HCT116 (cell line): ENCODE measurements around the gene RGS7. TPM values are rescaled to one million over a fixed set of nuclear protein-coding genes. Genes with fewer than 3 reads are reported as not detected.

Experiments
- ATAC-seq: fragments of 200-7000 bp; cut with Tn5 transposase; 2 replicates; pipeline ENCODE4 v1.9.1; 2020; ENCODE audit warnings: mild to moderate bottlenecking, moderate library complexity
- BruUV-seq: library from RNA; stranded (reverse); fragments of 400-500 nt; replicated peaks from 2 replicates; lab custom pipeline; 2021; lab: Mats Ljungman, UMichigan
- CTCF ChIA-PET: fragments of 300-600 bp; sonication (Branson Sonifier 250); formaldehyde crosslinking; loops from one replicate; lab custom pipeline; 2021; ENCODE audit warnings: antibody characterized with exemption; lab: Charles Lee
- POLR2A ChIA-PET: fragments of 300-600, 350-600 bp; sonication (Branson Sonifier 250); formaldehyde crosslinking; loops from one replicate; lab custom pipeline; 2021; ENCODE audit warnings: antibody characterized with exemption; lab: Charles Lee
- RAD21 ChIA-PET, 2 experiments: fragments of 300-600 bp; sonication (Branson Sonifier 250); formaldehyde crosslinking; loops; one replicate each; lab custom pipeline; 2023; ENCODE audit warnings: low total read pairs in 2 of 2; ENCODE audit not compliant: uncharacterized antibody in 2 of 2, unreplicated experiment in 2 of 2, low non-redundant PET in 1 of 2; lab: Charles Lee
- DNase-seq: peaks from one replicate; pipeline ENCODE4 v3.0.0-alpha.2; 2010; ENCODE audit warnings: low read depth, low spot score
- H2AFZ ChIP-seq: fragments of 200-600 bp; shearing (Covaris generic), sonication (generic); 2 replicates; pipeline ENCODE4 v1.6.1; 2017; ENCODE audit warnings: low read depth, mixed run types, mixed read lengths, antibody characterized with exemption, low read length; ENCODE audit not compliant: poor library complexity, severe bottlenecking
- H3K27ac ChIP-seq: 2 replicates; pipeline ENCODE4 v1.5.1; 2012; ENCODE audit warnings: low read depth, low read length
- H3K27me3 ChIP-seq: fragments of 200-600 bp; sonication (generic); 2 replicates; pipeline ENCODE4 v1.6.1; 2016; ENCODE audit warnings: mixed run types, low read length, mixed read lengths; ENCODE audit not compliant: insufficient read depth
- H3K36me3 ChIP-seq, 2 experiments: fragments of 200-500 bp in 1 of 2; fragments of 200-600 bp in 1 of 2; sonication (Bioruptor generic) in 1 of 2; sonication (generic) in 1 of 2; 2 replicates each; pipeline versions ENCODE4 v1.5.1 to v1.6.1; 2014 to 2016; ENCODE audit warnings: low read length in 2 of 2, inconsistent platforms in 1 of 2, mixed read lengths in 1 of 2, mixed run types in 1 of 2; ENCODE audit not compliant: insufficient read depth in 2 of 2, control insufficient read depth in 1 of 2
- H3K4me1 ChIP-seq, 2 experiments: fragments of 200-600 bp in 1 of 2; sonication (generic) in 1 of 2; 2 replicates each; pipeline versions ENCODE4 v1.5.1 to v1.6.1; 2012 to 2017; ENCODE audit warnings: low read length in 2 of 2, inconsistent platforms in 1 of 2, mild to moderate bottlenecking in 1 of 2, mixed read lengths in 1 of 2, mixed run types in 1 of 2, moderate library complexity in 1 of 2; ENCODE audit not compliant: insufficient read depth in 2 of 2, control insufficient read depth in 1 of 2
- H3K4me2 ChIP-seq: fragments of 200-600 bp; sonication (generic); 2 replicates; pipeline ENCODE4 v1.6.1; 2017; ENCODE audit warnings: mixed run types, low read length, mixed read lengths
- H3K4me3 ChIP-seq, 2 experiments: fragments of 200-600 bp in 1 of 2; sonication (generic) in 1 of 2; replicated peaks in 1 of 2; 2 replicates each; pipeline ENCODE4 v1.5.1; 2011 to 2016; ENCODE audit warnings: low read length in 2 of 2, control low read depth in 1 of 2, low read depth in 1 of 2, mild to moderate bottlenecking in 1 of 2, mixed read lengths in 1 of 2, mixed run types in 1 of 2
- H3K79me2 ChIP-seq: fragments of 200-600 bp; sonication (generic); 2 replicates; pipeline ENCODE4 v1.6.1; 2017; ENCODE audit warnings: mild to moderate bottlenecking, mixed run types, low read length, moderate library complexity, mixed read lengths; ENCODE audit not compliant: insufficient read depth
- H3K9ac ChIP-seq: fragments of 200-600 bp; sonication (generic); 2 replicates; pipeline ENCODE4 v1.6.1; 2016; ENCODE audit warnings: low read length, mixed read lengths
- H3K9me2 ChIP-seq: fragments of 200-600 bp; sonication (generic), shearing (Covaris generic); 2 replicates; pipeline ENCODE4 v1.6.1; 2017; ENCODE audit warnings: mixed run types, mild to moderate bottlenecking, moderate library complexity; ENCODE audit not compliant: insufficient read depth
- H3K9me3 ChIP-seq, 2 experiments: fragments of 200-500 bp in 1 of 2; fragments of 200-600 bp in 1 of 2; sonication (Bioruptor generic) in 1 of 2; sonication (generic) in 1 of 2; 2 replicates each; pipeline ENCODE4 v1.6.1; 2014 to 2017; ENCODE audit warnings: low read length in 2 of 2, mixed read lengths in 2 of 2, inconsistent platforms in 1 of 2, low read depth in 1 of 2, mild to moderate bottlenecking in 1 of 2, mixed run types in 1 of 2, moderate library complexity in 1 of 2; ENCODE audit not compliant: control insufficient read depth in 1 of 2, insufficient read depth in 1 of 2
- H4K20me1 ChIP-seq: fragments of 200-600 bp; sonication (generic), shearing (Covaris generic); 2 replicates; pipeline ENCODE4 v1.6.1; 2017; ENCODE audit warnings: mixed run types, mild to moderate bottlenecking, moderate library complexity; ENCODE audit not compliant: insufficient read depth
- ELF1 ChIP-seq: IDR thresholded peaks from 2 replicates; pipeline ENCODE4 v1.6.1; 2012; ENCODE audit warnings: low read depth, borderline replicate concordance
- JUND ChIP-seq: IDR thresholded peaks from 2 replicates; pipeline ENCODE4 v1.6.1; 2012
- POLR2AphosphoS5 ChIP-seq: IDR thresholded peaks from 2 replicates; pipeline ENCODE4 v1.6.1; 2011; ENCODE audit warnings: mild to moderate bottlenecking, low read depth, low read length, moderate library complexity
- YY1 ChIP-seq: IDR thresholded peaks from 2 replicates; pipeline ENCODE4 v1.6.1; 2011; ENCODE audit warnings: low read length, low read depth, moderate library complexity, mild to moderate bottlenecking; ENCODE audit not compliant: insufficient replicate concordance; ENCODE audit errors: extremely low read depth
- intact Hi-C: fragments of 100-400 bp; cut with micrococcal nuclease; formaldehyde crosslinking; loops from 2 replicates; pipeline ENCODE4 v1.10.0; 2022
- total RNA-seq: library from RNA; stranded (reverse); gene quantifications from one replicate; pipeline ENCODE4 v1.2.1, GENCODE V29; 2021; ENCODE audit not compliant: unreplicated experiment
- TF ChIP-seq, protein P1 (sequence below): IDR thresholded peaks from 2 replicates; pipeline ENCODE4 v1.6.1; 2011; ENCODE audit warnings: mild to moderate bottlenecking, low read length, moderate library complexity; ENCODE audit not compliant: insufficient replicate concordance; ENCODE audit errors: extremely low read depth
- TF ChIP-seq, protein P2 (sequence below), 3 experiments: fragments of 200-600 bp in 1 of 3; sonication (generic) in 1 of 3; IDR thresholded peaks in 2 of 3; conservative IDR thresholded peaks in 1 of 3; 2 replicates each; pipeline ENCODE4 v1.5.1; 2012 to 2017; ENCODE audit warnings: low read depth in 2 of 3, low read length in 2 of 3, antibody characterized with exemption in 1 of 3, borderline replicate concordance in 1 of 3, control low read depth in 1 of 3, mild to moderate bottlenecking in 1 of 3, mixed read lengths in 1 of 3, mixed run types in 1 of 3, moderate library complexity in 1 of 3; ENCODE audit not compliant: insufficient read depth in 1 of 3

Gene RGS7
- total RNA-seq, 1 experiment from 2014 or later, result not detected

DNA sequence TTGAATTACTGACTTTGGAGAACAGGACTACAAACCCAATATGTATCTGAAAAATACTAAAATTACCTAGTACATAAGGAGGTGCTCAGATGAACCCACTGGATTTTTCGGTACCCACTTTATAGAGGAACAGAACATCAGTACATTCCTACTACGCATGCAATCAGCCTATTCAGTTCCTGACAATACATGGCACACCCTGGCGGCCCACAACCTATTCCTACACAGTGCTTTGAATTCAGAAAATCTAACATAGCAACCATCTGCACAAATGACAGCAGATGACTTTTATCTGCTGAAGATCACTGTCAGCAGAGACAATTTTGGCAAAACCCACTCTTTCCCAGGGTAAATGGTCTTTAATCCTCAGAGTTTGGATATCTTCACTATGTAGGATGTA is 487.9 kb downstream of the RGS7 start (continued):
- TF ChIP-seq, protein P1, sequence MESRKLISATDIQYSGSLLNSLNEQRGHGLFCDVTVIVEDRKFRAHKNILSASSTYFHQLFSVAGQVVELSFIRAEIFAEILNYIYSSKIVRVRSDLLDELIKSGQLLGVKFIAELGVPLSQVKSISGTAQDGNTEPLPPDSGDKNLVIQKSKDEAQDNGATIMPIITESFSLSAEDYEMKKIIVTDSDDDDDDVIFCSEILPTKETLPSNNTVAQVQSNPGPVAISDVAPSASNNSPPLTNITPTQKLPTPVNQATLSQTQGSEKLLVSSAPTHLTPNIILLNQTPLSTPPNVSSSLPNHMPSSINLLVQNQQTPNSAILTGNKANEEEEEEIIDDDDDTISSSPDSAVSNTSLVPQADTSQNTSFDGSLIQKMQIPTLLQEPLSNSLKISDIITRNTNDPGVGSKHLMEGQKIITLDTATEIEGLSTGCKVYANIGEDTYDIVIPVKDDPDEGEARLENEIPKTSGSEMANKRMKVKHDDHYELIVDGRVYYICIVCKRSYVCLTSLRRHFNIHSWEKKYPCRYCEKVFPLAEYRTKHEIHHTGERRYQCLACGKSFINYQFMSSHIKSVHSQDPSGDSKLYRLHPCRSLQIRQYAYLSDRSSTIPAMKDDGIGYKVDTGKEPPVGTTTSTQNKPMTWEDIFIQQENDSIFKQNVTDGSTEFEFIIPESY, result no peak
- TF ChIP-seq YY1, result no peak
- no peak for TF ChIP-seq POLR2AphosphoS5
- TF ChIP-seq, protein P2, sequence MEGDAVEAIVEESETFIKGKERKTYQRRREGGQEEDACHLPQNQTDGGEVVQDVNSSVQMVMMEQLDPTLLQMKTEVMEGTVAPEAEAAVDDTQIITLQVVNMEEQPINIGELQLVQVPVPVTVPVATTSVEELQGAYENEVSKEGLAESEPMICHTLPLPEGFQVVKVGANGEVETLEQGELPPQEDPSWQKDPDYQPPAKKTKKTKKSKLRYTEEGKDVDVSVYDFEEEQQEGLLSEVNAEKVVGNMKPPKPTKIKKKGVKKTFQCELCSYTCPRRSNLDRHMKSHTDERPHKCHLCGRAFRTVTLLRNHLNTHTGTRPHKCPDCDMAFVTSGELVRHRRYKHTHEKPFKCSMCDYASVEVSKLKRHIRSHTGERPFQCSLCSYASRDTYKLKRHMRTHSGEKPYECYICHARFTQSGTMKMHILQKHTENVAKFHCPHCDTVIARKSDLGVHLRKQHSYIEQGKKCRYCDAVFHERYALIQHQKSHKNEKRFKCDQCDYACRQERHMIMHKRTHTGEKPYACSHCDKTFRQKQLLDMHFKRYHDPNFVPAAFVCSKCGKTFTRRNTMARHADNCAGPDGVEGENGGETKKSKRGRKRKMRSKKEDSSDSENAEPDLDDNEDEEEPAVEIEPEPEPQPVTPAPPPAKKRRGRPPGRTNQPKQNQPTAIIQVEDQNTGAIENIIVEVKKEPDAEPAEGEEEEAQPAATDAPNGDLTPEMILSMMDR (IDR thresholded peaks at IDR 0.05 in 2 of 3, conservative IDR thresholded peaks at IDR 0.05 in 1 of 3; ENCODE audit: borderline replicate concordance in 1 of 3, insufficient read depth in 1 of 3, low read depth in 2 of 3, low read length in 2 of 3), result no peak
- no peak for TF ChIP-seq JUND

DNA sequence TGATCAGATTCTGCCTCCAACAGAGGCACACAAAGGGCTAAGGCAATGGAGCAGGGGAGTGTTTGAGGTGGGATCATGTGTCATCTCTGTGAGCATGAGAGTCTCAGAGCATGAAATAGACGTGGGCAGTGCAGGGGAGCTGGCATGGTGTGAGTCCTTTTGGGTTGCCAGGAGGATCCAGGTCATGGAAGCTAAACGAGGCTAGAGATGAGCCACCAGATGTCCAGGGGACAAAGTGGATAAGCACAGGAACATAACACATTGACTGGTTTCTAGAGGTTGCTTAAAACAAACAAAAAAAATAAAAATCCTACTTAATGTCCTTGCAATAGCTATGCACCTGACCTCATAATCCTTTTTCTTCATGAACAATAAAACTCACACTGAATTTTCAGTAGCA is 490.3 kb downstream of the RGS7 start:
- DNase-seq, result no peak

More for the DNA sequence above, 490.3 kb downstream of the RGS7 start:
- RAD21 ChIA-PET, result no interaction called here
- Histone ChIP-seq H3K4me3 (no peak overlapping the region), H3K36me3 (no peaks in the 10 kb centered on the region), H3K27ac (no peak overlapping the region), H4K20me1 (no peaks in the 10 kb centered on the region; the same call in 1 of the 2 replicates), H3K9me2 (no peaks in the 10 kb centered on the region), H3K79me2 (no peaks in the 10 kb centered on the region), H3K9me3 (peaks cover 2 to 3% of the 10 kb centered on the region in 2 experiments; a peak in 2 of 4 replicates), H3K9ac (no peak overlapping the region), H3K4me2 (no peak overlapping the region), H3K27me3 (no peaks in the 10 kb centered on the region), H3K4me1 (no peaks in the 10 kb centered on the region), H2AFZ (no peak overlapping the region)
- CTCF ChIA-PET, result no interaction called here
- no TSS peak for BruUV-seq
- no peak for ATAC-seq
- intact Hi-C loops, result no loop called here
- TF ChIP-seq, protein P2 (IDR thresholded peaks at IDR 0.05 in 2 of 3, conservative IDR thresholded peaks at IDR 0.05 in 1 of 3; ENCODE audit: borderline replicate concordance in 1 of 3, insufficient read depth in 1 of 3, low read depth in 2 of 3, low read length in 2 of 3), result no peak
- no peak for TF ChIP-seq ELF1
- POLR2A ChIA-PET, result no interaction called here
